GM23248 (cell line): ENCODE data around the gene ZW10. TPM values are rescaled to one million over a fixed set of nuclear protein-coding genes. Genes with fewer than 3 reads are reported as not detected.
"Not testable (repeated sequence)": the region's sequence is repeated elsewhere in the genome, so short reads cannot be mapped to it uniquely, and the experiment has no call there.

Source experiments
- DNase-seq: peaks from one replicate; pipeline ENCODE4 v3.0.0-alpha.2; 2015
- H2AFZ ChIP-seq: fragments of 200-600 bp; sonication (generic); 2 replicates; pipeline ENCODE4 v1.6.1; 2016; ENCODE audit warnings: antibody characterized with exemption
- H3F3A ChIP-seq: fragments of 200-600 bp; sonication (generic); 2 replicates; pipeline ENCODE4 v1.6.1; 2016; ENCODE audit warnings: mild to moderate bottlenecking, antibody characterized with exemption, mixed run types; ENCODE audit not compliant: insufficient read depth
- H3K27ac ChIP-seq: fragments of 200-600 bp; sonication (generic); 2 replicates; pipeline ENCODE4 v1.5.1; 2016; ENCODE audit warnings: mild to moderate bottlenecking
- H3K27me3 ChIP-seq: fragments of 200-600 bp; sonication (generic); replicated peaks from 2 replicates; pipeline ENCODE4 v1.6.1; 2016; ENCODE audit warnings: mild to moderate bottlenecking; ENCODE audit not compliant: insufficient read depth
- H3K36me3 ChIP-seq: fragments of 200-600 bp; sonication (generic); 2 replicates; pipeline ENCODE4 v1.6.1; 2016; ENCODE audit warnings: low read depth, mild to moderate bottlenecking
- H3K4me1 ChIP-seq: fragments of 200-600 bp; sonication (generic); 2 replicates; pipeline ENCODE4 v1.6.1; 2016; ENCODE audit warnings: mild to moderate bottlenecking; ENCODE audit not compliant: insufficient read depth
- H3K4me2 ChIP-seq: fragments of 200-600 bp; sonication (generic); one replicate; pipeline ENCODE4 v1.6.1; 2016; ENCODE audit warnings: mild to moderate bottlenecking; ENCODE audit not compliant: unreplicated experiment
- H3K4me3 ChIP-seq: fragments of 200-600 bp; sonication (generic); 2 replicates; pipeline ENCODE4 v1.5.1; 2016; ENCODE audit warnings: mild to moderate bottlenecking
- H3K79me2 ChIP-seq: fragments of 200-600 bp; sonication (generic); 2 replicates; pipeline ENCODE4 v1.6.1; 2016; ENCODE audit warnings: mild to moderate bottlenecking; ENCODE audit not compliant: insufficient read depth
- H3K9ac ChIP-seq: fragments of 200-600 bp; sonication (generic); 2 replicates; pipeline ENCODE4 v1.6.1; 2016; ENCODE audit warnings: mild to moderate bottlenecking
- H3K9me2 ChIP-seq: fragments of 200-600 bp; sonication (generic); 2 replicates; pipeline ENCODE4 v1.6.1; 2016; ENCODE audit warnings: mixed run types, mild to moderate bottlenecking, moderate library complexity; ENCODE audit not compliant: insufficient read depth
- H3K9me3 ChIP-seq: fragments of 200-600 bp; sonication (generic); one replicate; pipeline ENCODE4 v1.6.1; 2017; ENCODE audit warnings: low read depth
- H4K20me1 ChIP-seq: fragments of 200-600 bp; sonication (generic); 2 replicates; pipeline ENCODE4 v1.6.0; 2016; ENCODE audit not compliant: insufficient read depth
- EZH2 ChIP-seq: fragments of 200-600 bp; sonication (generic); IDR thresholded peaks from 2 replicates; pipeline ENCODE4 v1.6.1; 2018; ENCODE audit warnings: antibody characterized with exemption, mild to moderate bottlenecking; ENCODE audit not compliant: insufficient read depth, poor library complexity, severe bottlenecking
- EZH2phosphoT487 ChIP-seq: fragments of 200-600 bp; sonication (generic); IDR thresholded peaks from 2 replicates; pipeline ENCODE4 v1.6.1; 2018; ENCODE audit warnings: antibody characterized with exemption, moderate library complexity, mild to moderate bottlenecking, low read depth; ENCODE audit not compliant: insufficient read depth
- WGBS, 2 experiments: methylation state at CpG; one replicate each; pipeline ENCODE4 v1.1.6; 2015 to 2017; ENCODE audit warnings: low lambda C conversion rate in 2 of 2, low coverage in 1 of 2; ENCODE audit errors: missing lambda C conversion rate in 2 of 2; 5-methylcytosine and 5-hydroxymethylcytosine counted together
- in situ Hi-C: fragments of 300-500 bp; cut with MboI; formaldehyde crosslinking; loops from 2 replicates; pipeline ENCODE4 v1.15.0; 2020
- polyA plus RNA-seq: library from polyadenylated mRNA; unstranded; fragments of >200 nt; fragmentation: Nextera tagmentation; extraction: Ambion mirVana; gene quantifications from 2 replicates; pipeline ENCODE4 v1.2.1, GENCODE V29; 2016
- total RNA-seq: library from RNA; depleted of rRNA; stranded (reverse); fragments of >200 nt; shearing (Covaris generic); gene quantifications from 2 replicates; pipeline ENCODE4 v1.2.3, GENCODE V29; 2014

The ZW10 gene
- total and polyA plus RNA-seq, 2 experiments from 2014 or later: 18.0 to 21.6 TPM

- H3K4me1 ChIP-seq: 0 out of 2 replicates have a peak, but pooled peaks cover 7% of the 10 kb centered on the region
- no peak for TF ChIP-seq EZH2
- no peak for TF ChIP-seq EZH2phosphoT487
- H3K9me3 ChIP-seq: no peaks in the 10 kb centered on the region
- peak overlapping the region; percentile 75 for H3K4me2 ChIP-seq
- H3F3A ChIP-seq: peaks cover 8% of the 10 kb centered on the region; the same call in 1 of the 2 replicates
- peaks cover 7% of the 10 kb centered on the region for H3K36me3 ChIP-seq
- WGBS, 2 experiments: 1 to 2% methylated on average over 8 to 10 of the region's 10 CpGs
- peak overlapping the region; percentile 99 for H3K4me3 ChIP-seq
- peak; percentile 62 for DNase-seq
- in situ Hi-C loops: no loop called here
- peak overlapping the region; percentile 87 for H3K27ac ChIP-seq
- H4K20me1 ChIP-seq: no peaks in the 10 kb centered on the region
- no peaks in the 10 kb centered on the region for H3K9me2 ChIP-seq
- peak overlapping the region; percentile 98 for H3K9ac ChIP-seq
- H2AFZ ChIP-seq: peak overlapping the region; percentile 99
- H3K79me2 ChIP-seq: peaks cover 52% of the 10 kb centered on the region
- H3K27me3 ChIP-seq: peaks cover 13% of the 10 kb centered on the region; the same call in 1 of the 2 replicates
These were observed 438 bp downstream of the ZW10 start for GRCh38 chr11:113773092-113773415.

- in situ Hi-C loops: no loop called here
- DNase-seq: no peak
- H3K9me3 ChIP-seq: no peaks in the 10 kb centered on the region
- 0 out of 2 replicates have a peak overlapping the region, but pooled peaks have one; percentile 99 for H2AFZ ChIP-seq
- TF ChIP-seq EZH2phosphoT487: no peak
- no peak for TF ChIP-seq EZH2
- peaks cover 11% of the 10 kb centered on the region for H3K36me3 ChIP-seq
- 0 out of 2 replicates have a peak, but pooled peaks cover 4% of the 10 kb centered on the region for H3F3A ChIP-seq
- H3K9me2 ChIP-seq: no peaks in the 10 kb centered on the region
- H3K27me3 ChIP-seq: peaks cover 13% of the 10 kb centered on the region; the same call in 1 of the 2 replicates
- WGBS, 2 experiments: 62 to 67% methylated on average over 3 of the region's 3 CpGs
- H3K4me3 ChIP-seq: peak overlapping the region; percentile 99
- no peaks in the 10 kb centered on the region for H4K20me1 ChIP-seq
- peak overlapping the region; percentile 75 for H3K4me2 ChIP-seq
- peaks cover 63% of the 10 kb centered on the region for H3K79me2 ChIP-seq
- peak overlapping the region; percentile 98; the same call in 1 of the 2 replicates for H3K9ac ChIP-seq
- H3K27ac ChIP-seq: no peak overlapping the region
- H3K4me1 ChIP-seq: 0 out of 2 replicates have a peak, but pooled peaks cover 7% of the 10 kb centered on the region
These were observed 1.5 kb downstream of the ZW10 start for GRCh38 chr11:113771964-113772363.

- TF ChIP-seq EZH2phosphoT487 (no peak), EZH2 (no peak)
- Histone ChIP-seq H3K27me3 (no peaks in the 10 kb centered on the region), H3K4me2 (no peak overlapping the region), H3K36me3 (peaks cover 26% of the 10 kb centered on the region), H3K4me3 (no peak overlapping the region), H3K4me1 (no peaks in the 10 kb centered on the region), H3K9me3 (no peaks in the 10 kb centered on the region), H4K20me1 (no peaks in the 10 kb centered on the region), H2AFZ (no peak overlapping the region), H3K79me2 (peaks cover 85% of the 10 kb centered on the region), H3K27ac (no peak overlapping the region), H3K9me2 (no peaks in the 10 kb centered on the region), H3K9ac (no peak overlapping the region), H3F3A (no peaks in the 10 kb centered on the region)
- DNase-seq: no peak
- 73 to 83% methylated on average over 2 of the region's 2 CpGs for WGBS, 2 experiments
- in situ Hi-C loops: no loop called here
These were observed 8.8 kb downstream of the ZW10 start for GRCh38 chr11:113764527-113765219.

GRCh38 chr11:113763040-113763439, 10.5 kb downstream of the ZW10 start:
- DNase-seq, H3K27me3 ChIP-seq, H3K9ac ChIP-seq, H3K4me3 ChIP-seq, H3F3A ChIP-seq, H2AFZ ChIP-seq, H3K27ac ChIP-seq, in situ Hi-C loops, H4K20me1 ChIP-seq, H3K4me2 ChIP-seq, H3K9me2 ChIP-seq, H3K4me1 ChIP-seq, H3K9me3 ChIP-seq: not testable (repeated sequence)
- WGBS, 2 experiments: 96 to 100% methylated on average over 2 of the region's 2 CpGs
- Histone ChIP-seq H3K36me3 (peaks cover 33% of the 10 kb centered on the region), H3K79me2 (peaks cover 69% of the 10 kb centered on the region)

- no peaks in the 10 kb centered on the region for H3K9me3 ChIP-seq
- TF ChIP-seq EZH2phosphoT487 (no peak), EZH2 (no peak)
- DNase-seq: no peak
- H2AFZ ChIP-seq: no peak overlapping the region
- no peaks in the 10 kb centered on the region for H3K9me2 ChIP-seq
- H3K9ac ChIP-seq: no peak overlapping the region
- in situ Hi-C loops: no loop called here
- H3K36me3 ChIP-seq: peaks cover 40% of the 10 kb centered on the region
- no peak overlapping the region for H3K4me2 ChIP-seq
- H3K27me3 ChIP-seq: no peaks in the 10 kb centered on the region
- no peaks in the 10 kb centered on the region for H4K20me1 ChIP-seq
- no peaks in the 10 kb centered on the region for H3K4me1 ChIP-seq
- no peak overlapping the region for H3K27ac ChIP-seq
- H3K79me2 ChIP-seq: peaks cover 44% of the 10 kb centered on the region
- 97% methylated on average over 3 of the region's 3 CpGs for WGBS, 2 experiments
- no peaks in the 10 kb centered on the region for H3F3A ChIP-seq
- no peak overlapping the region for H3K4me3 ChIP-seq
These were observed 13.3 kb downstream of the ZW10 start for GRCh38 chr11:113760241-113760640.
